Uterus (tissue), 2 donors: ENCODE measurements around the gene DPF3.

Experiments
- CTCF ChIP-seq, 4 experiments: fragments of 200-600 bp in 2 of 4; fragments of 450-650 bp in 2 of 4; sonication (generic) in 2 of 4; IDR thresholded peaks; one replicate each; pipeline ENCODE4 v1.5.1; 2016 to 2019; ENCODE audit warnings: antibody characterized with exemption in 4 of 4, mild to moderate bottlenecking in 2 of 4, moderate library complexity in 1 of 4
- POLR2A ChIP-seq, 2 donors: fragments of 450-650 bp; IDR thresholded peaks; one replicate each; pipeline ENCODE4 v1.6.1; 2016; ENCODE audit warnings: antibody characterized with exemption in 2 of 2, mild to moderate bottlenecking in 1 of 2, moderate library complexity in 1 of 2

GRCh38 chr14:72793156-72793939 lies 100.6 kb downstream of the DPF3 start:
- TF ChIP-seq CTCF (IDR thresholded peaks at IDR 0.05) (no peak), POLR2A (IDR thresholded peaks at IDR 0.05) (no peak)
